ENCODE results near the gene TMED5.
A peak's percentile ranks its signal among the peaks of the same experiment; 100 is the strongest.
"Not testable (repeated sequence)": the region's sequence is repeated elsewhere in the genome, so short reads cannot be mapped to it uniquely, and the experiment has no call there.

The TMED5 gene

DNA sequence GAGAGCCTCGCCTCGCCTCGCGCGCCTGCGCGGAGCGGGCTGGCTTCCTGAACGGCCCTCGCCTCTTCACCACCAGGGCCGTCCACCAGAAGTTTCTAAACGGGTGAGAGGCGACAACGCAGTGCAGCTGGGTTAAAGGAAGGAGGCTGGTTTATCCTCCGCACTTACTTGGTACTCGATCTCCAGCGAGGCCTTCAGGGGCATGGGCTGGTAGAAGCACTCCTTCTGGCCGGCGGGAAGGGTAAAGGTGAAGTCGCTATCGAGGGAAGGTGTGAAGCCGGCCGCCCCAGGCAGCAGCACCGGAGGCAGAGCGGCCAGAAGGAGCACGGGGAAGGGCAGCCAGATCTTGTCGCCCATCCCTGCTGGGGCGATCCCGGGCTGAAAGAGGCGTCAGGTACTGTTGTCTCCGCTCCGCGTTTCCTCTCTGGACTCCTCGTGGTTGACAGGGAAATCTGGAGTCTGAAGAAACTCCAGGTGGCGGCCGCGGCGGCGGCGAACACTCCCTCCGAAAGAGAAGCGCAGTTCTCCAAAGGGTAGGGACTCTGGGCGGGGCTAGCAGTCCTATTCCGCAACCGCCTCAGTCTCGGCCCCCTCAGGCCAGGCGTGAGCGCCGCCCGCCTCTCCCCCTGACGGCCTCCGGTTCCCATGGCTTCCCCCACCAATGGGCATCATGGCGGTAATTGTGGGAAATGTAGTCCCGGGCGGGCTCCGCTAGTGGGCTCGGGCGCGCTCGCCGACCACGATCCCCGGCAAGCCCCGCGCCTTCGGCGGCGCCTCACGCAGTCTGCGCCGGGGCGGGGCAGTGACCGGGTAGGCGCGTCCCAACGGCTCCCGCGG, at the start of gene TMED5:
Gene TMED5 (minus strand): TSS at position 528 of the 837 bp plus-strand sequence. CDS start 171 bp downstream, at position 357.
- DNase-seq, result peak; percentile 98

DNA sequence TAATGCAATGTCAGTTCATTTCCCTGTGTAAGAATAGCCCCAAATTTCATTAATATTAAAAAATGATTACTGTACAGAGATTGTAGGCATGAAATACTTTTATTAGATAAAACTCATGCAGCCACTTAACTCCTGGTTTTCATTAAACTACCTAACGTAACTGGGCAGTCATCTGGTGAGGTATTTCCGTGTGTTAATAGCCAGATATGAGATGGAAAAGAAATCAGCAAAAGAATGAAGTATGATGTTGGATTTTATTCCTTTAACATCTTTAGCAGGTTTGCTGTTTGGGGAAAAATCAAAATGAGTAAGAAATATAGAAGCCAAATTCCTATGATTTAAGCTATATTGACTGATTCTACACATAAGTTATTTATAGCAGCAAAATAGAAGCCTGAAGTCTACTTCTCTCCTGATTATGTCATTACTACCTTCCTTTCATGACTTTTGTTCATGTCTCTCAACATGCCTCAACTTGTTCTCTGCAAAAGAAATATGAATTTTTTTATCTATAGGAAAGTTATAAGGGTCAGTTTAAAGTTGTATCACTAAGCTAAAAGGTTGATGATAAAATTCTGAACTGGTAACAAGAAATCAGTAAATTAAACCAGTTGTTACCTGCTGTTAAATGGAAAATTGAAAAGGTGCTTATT, 42.9 kb upstream of the TMED5 start:
- DNase-seq, result no peak

DNA sequence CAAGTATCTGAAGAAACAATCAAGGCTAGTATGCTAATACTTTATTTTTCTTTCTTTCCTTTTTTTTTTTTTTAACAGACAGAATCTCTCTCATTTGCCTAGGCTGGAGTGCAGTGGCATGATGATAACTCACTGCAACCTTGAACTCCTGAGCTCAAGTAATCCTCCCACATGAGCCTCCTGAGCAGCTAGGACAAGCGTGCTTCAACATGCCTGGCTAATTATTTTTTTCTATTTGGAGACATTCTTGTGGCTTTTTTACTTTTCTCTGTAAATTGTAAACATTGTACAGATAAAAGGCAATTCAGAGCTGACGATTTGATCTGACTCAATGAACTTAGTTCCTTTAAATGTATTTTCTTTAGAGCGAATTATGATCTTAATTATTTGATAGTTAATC, 41.7 kb upstream of the TMED5 start:
- DNase-seq, result no peak

DNA sequence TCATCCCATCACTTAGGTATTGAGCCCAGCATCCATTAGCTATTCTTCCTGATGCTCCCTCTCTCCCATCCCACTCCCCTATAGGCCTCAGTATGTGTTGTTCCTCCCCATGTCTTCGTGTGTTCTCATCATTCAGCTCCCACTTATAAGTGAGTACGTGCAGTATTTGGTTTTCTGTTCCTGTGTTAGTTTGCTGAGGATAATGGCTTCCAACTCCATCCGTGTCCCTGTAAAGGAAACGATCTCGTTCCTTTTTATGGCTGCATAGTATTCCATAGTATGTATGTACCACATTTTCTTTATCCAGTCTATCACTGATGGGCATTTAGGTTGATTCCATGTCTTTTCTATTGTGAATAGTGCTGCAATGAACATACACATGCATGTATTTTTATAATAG, 40.5 kb upstream of the TMED5 start:
- DNase-seq, result not testable (repeated sequence)

DNA sequence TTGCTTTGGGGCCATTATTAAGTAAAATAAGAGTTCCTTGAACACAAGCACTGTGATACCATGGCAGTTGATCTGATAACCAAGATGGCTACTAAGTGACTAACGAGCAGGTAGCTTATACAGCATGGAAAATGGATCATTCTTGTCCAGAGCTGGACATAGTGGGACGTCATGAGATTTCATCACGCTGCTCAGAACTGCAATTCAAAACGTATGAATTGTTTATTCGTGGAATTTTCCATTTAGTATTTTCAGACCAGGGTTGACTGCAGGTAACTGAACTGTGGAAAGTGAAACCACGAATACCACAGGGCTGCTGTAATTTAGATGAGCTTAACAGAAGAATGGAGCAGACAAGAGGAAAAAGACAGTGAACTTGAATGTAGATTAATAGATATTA, 39.2 kb upstream of the TMED5 start:
- peak; percentile 38 for DNase-seq

DNA sequence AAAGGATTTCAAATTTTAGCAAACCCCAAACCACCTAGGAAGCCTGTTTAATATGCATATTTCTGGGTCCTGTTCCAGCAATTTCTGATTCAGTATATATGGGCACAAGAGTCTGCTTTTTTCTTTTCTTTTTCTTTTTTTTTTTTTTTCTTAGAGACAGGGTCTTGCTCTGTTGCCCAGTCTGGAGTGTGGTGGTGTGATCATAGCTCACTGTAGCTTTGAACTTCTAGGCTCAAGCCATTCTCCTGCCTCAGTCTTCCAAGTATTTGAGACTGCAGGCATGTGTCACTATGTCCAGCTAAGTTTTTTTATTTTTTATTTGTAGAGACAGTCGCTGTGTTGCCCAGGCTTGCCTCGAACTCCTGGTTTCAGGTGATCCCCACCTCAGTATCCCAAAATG, 35.1 kb upstream of the TMED5 start:
- DNase-seq, result no peak

DNA sequence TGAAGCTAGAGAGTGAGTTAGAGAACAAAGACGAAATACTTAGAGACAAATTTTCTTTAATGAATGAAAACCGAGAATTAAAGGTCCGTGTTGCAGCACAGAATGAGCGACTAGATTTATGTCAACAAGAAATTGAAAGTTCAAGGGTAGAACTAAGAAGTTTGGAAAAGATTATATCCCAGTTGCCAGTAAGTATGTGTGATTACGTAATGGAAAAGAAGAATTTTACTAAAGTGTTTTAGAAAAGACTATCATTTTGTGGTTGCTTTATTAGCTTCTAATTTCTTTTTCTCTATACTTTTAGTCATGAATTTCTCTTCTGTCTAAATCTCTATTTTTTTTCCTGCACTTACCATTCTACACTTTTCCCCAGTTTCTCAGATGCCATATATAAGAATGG, 27.0 kb upstream of the TMED5 start:
- no peak for DNase-seq

DNA sequence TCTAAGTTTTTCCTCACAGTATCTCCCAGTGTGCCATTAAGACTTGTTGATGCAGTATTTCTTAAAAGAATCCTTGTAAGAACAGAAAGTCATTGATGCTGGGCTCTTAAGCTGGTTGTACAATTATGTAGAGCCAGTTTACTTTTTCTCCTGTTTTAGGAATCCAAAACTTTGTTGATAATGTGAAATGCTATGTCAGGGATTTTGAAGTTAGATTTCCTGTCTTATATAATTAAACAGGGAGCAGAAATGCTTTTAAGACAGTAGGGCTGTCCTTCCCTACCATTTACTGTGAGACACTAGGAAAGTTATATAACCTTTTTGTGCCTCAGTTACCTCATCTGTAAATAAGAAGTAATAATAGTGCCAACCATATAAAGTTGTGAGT, 26.3 kb upstream of the TMED5 start:
- no peak for DNase-seq

DNA sequence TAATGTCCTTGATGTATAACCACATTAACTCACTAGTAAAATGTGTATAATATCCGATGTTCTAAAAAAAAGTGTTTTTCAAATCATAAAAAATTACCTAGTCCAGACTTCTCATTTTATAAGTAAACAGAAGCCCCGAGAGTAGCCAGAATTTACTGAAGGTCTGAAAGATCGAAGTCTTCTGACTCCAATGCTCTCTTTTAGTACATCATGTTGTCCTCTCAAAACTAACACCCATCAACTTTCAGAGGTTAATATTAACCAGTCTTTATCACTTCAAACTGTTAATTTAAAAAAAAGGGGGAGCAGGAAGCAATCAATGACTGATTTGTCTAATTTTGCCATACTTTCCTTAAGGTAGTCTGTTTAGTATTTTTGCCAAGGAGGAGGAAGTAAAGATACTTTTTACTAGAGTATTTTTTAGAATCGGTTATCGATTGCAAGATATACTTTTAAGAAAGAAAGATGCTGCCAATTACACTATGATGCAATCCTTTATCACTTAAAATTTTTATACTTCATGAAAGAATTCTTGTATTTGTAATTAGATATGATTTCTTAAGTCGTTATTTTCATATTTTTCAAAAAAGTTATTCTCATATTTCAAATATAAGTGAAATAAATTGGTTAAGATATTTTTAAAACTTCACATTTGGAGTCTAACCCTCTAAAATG, 25.8 kb upstream of the TMED5 start:
- no peak for DNase-seq

DNA sequence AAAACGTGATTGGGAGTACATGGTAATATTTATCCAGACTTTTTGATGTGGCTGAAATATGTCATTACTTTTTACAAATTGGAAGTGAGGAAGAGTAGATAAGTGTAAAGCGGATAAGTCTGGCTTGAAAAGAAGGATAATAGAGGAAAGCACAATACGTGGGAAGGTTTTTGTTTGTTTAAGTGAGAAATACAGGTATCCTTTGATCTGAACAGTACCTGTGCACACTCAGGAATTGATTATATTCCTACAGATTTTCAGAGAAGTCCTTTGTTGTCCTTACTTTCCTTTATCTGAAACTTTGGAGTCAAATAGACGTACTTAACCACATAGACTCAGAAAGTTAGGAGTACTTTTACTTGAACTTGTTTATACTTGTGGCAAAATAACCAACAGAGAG, 20.5 kb upstream of the TMED5 start:
- DNase-seq, result no peak

DNA sequence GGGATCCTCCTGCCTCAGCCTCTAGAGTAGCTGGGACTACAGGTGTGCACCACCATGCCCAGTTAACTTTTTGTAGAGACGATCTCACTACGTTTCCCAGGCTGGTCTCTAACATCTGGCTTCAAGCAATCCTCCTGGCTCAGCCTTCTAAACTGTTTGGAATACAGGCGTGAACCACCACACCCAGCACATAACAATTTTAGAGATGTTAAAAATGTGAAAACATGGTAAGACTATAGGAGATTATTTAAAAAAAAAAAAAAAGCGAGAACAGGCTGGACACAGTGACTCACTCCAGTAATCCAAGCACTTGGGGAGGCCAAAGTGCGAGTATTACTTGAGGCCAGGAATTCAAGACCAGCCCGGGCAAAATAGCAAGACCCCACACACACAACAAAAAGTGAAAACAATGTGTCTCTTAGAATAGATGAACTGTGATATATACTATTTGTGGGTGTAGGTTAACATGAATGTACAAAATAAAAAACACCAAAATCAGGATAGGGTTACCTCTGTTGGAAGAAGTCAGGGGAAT, 19.9 kb upstream of the TMED5 start:
- no peak for DNase-seq

DNA sequence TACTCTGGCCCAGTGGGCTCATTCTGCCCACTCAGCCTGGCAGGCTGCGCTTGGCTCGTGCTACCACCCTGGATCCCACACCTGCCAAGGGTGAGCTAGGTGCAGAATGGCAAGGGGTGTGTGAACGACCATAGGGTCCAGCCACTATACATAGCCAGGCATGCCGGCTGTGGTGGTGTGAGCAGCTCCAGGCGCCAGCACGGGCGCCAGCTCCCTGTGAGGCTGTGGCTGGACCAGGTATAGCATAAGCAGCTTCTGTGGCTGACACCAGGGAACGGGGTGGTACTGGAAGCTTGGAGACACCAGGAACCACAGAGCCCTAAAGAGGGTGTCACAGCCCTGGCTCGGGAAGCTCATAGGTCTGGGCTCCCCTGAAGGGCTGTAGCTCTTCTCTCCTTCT, 18.9 kb upstream of the TMED5 start:
- DNase-seq, result no peak

DNA sequence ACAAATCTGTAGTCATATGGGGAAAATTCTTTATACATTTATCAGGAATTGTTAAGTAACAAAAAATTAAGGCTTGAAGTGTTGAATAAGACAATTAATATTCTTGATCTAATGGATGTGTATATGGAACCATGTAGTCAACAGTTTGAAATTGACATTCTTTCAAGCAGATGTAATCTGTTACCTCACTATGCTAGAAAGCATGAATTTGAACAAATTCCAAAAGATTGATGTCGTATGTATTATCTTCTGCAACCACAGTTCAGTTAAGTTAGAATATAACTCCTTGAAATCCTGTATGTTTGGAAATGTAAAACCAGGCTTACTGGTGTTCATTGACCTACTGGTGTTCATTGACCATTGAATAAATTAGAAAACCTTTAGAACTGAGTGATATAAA, 16.4 kb upstream of the TMED5 start:
- DNase-seq, result no peak

DNA sequence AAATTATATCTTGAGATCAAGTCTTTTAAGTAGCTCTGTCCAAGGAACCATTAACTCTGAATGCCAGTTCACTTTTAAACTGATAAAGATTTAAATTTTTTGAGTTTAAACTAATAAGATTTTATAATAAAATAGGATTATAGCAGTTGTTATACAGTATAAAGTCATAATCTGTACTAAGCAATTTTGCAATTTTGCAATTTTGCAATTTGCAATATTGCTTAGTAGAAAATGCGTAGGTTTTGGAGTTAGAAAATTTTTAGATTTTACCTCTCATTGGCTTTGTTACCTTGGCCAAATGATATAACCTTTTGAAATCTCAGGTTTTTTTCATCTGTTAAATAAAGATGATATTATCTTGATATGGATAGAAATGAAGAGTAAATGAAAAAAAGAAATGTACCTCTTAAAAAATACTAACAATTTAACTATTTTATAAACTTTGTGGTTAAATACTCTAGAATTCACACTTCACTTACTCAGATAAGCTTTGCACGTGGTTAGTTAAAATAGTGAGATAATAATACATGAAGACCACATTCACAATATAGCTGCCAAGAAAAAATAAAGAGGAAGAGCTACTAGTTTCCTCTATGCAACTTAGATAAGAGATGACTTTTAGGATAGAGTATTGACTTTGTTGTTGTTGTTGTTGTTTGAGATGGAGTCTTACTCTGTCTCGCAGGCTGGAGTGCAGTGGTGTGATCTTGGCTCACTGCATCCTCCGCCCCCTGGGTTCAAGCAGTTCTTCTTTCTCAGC, 14.2 kb upstream of the TMED5 start:
- no peak for DNase-seq

DNA sequence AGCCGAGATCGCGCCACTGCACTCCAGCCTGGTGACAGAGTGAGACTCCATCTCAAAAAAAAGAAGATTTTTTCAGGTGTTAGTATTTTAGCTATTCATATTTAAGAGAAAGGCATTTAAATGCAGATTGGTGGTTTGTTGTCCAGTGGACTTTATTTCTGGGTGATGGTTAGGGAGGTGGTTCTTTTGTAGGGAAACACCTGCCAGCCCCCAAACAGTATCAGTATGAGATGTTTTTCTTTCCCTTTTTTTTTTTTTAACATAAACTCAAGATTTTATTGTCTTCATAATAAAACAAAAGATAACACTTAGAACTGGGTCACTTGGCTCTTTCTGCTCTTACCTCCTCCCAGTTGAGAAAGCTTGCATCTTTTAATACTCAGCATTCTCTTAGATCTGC, 10.2 kb upstream of the TMED5 start:
- DNase-seq, result no peak

DNA sequence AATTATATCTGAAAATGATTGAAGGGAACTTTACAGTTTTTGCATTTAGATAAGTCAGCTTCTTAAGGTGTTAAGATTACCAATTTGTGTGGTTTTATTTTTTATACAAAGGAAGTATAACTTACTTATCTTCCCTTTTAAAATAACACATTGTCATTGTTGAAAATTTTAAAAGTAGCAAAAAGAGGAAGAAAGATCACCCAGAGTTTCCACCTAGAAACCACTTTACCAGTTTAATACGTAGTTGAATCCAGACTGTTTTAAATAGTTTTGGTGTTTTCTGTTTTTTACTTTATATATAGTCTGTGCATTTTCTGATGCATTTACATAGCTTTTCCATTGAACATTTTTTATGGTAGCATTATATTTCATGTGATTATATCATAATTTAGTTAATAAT, 6.5 kb upstream of the TMED5 start:
- no peak for DNase-seq

DNA sequence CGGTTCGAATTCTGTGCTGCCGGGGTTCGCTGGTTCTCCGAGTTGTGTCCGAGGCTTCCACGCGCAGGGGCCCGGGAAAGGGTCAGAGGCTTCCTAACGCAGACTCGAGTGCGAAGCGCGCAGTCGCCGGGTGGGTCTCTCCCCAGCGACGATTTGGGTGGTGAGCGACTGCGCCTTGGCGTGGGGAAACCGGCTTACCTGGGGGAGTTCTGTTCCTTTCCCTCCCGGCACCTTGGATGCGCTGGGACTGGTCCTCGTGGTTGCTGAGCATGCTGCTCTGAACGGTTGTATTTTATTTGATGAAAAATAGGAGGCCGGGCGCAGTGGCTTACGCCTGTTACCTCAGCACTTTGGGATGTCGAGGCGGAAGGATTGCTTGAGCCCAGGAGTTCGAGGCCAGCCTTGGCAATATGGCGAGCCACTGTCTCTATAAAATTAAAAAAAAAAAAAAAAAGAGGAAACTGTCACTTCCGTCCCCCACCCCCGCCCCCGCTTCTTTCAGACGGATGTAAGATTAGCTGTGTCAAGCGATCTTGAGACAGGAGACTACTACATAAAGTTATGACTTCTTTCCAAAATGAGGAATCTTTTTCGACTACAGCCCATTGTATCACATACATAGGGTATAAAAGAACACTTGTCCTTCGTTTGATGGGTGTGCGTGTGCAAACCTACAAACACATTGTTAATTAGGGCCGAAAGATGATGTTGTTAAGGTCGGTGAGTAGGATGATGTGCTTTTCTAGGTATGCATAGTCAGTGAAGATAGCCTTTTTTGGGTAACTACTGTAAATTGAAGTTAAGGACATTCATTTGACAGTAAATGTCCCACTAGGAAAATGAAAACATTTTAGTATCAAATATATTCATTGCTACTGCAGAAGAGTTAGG, 755 bp upstream of the TMED5 start, which contains the start of gene CCDC18:
Gene CCDC18 (plus strand): TSS at position 2 of the 891 bp plus-strand sequence. CDS start 2,638 bp downstream, outside the sequence.
- peak; percentile 67 for DNase-seq

DNA sequence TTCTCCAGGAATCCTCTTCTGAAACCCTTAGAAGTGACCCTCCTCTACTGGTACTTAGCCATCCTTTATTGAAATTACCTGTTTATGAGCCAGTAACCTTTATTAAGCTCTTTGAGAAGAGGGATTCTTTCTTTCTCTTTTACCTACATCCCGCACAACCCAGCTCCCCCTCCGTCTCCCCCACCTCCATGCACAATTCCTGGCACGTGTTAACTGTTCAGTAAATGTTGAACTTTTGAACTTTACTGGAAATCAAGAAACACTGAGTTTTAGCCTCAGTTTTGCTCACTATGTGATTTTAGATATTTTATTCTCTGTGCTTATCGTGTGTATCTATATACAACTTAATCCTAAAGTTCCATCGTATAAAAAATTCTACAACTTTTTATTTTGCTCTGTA, 1.8 kb downstream of the TMED5 start:
- DNase-seq, result no peak

DNA sequence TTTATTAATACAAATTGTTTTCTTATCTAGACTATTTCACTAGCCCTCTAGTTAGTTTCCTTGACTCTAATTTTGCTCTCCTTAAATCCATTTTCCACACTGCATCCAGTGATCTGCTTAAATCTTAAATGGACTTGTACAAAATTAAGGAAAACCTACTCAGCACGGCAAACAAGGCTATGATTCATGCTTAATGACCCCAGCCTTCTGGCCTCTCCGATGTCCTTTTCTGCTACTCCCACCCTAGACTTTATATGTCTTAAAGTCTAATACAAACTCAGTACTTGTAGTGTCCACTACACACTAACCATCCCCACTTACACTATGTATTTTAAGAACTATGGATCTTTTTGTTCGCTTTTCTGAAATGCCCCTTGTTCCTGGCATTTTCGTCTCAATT, 2.2 kb downstream of the TMED5 start:
- no peak for DNase-seq

DNA sequence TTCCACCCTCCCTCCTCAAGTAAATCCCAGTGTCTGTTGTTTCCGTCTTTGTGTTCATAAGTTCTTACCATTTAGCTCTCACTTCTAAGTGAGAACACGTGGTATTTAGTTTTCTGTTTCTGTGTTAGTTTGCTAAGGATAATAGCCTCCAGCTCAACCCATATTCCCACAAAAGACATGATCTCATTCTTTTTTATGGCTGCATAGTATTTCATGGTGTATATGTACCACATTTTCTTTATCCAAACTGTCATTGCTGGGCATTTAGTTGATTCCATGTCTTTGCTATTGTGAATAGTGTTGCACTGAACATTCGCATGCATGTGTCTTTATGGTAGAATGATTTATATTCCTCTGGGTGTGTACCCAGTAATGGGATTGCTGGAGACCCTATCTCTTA, 5.6 kb downstream of the TMED5 start:
- DNase-seq, result not testable (repeated sequence)

DNA sequence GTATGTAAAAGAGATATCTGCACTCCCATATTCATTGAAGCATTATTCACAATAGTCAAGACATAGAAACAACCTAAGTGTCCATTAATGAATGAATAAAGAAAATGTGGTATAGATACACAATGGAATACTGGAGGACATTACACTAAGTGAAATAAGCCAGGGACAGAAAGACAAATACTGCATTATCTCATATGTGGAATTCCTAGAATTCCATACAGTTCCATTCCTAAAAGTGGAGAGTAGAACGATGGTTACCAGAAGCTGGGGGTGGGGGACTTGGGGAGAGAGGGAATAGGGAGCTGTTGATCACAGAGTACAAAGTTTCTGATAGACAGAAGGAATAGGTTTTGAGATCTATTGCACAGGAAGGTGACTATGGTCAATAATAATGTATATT, 7.4 kb downstream of the TMED5 start:
- no peak for DNase-seq

DNA sequence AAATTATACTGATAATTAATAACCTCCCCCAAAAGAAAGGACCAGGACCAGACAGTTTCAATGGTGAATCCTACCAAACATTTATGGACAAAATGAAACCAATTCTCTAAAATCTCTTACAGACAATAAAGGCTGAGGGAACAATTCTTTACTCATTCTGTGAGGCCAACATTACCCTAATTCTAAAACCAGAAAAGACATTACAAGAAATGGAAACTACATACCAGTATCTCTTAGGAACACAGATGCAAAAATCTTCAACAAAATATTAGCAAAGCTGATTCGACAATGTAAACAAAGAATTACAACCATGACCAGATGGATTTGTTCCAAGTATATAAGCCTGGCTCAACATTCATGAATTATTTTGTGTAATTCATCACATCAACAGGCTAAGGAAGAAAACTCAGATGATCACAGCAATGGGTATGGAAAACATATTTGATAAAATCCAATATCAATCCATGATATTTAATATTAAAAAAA, 8.6 kb downstream of the TMED5 start:
- DNase-seq, result no peak
